ENCODE data around the gene EXD3. TPM values are rescaled to one million over a fixed set of nuclear protein-coding genes. Genes with fewer than 3 reads are reported as not detected.
A peak's percentile ranks its signal among the peaks of the same experiment; 100 is the strongest.

Gene EXD3
- total RNA-seq, 1 experiment from 2014 or later, result 15.3 TPM

- DNase-seq, result peak; percentile 27
- H3K18ac ChIP-seq (ENCODE audit: insufficient read length, low read depth, low read length), result no peak overlapping the region
These were observed 39.7 kb downstream of the EXD3 start for GRCh38 chr9:137383081-137383783.

More at GRCh38 chr9:137383081-137383783, 39.7 kb downstream of the EXD3 start:
- H2BK5ac ChIP-seq (ENCODE audit: insufficient read length, low read length), result no peak overlapping the region
- no peak overlapping the region for H4K8ac ChIP-seq (replicated peaks; ENCODE audit: insufficient read length, low read depth, low read length)
- no peak overlapping the region for H2BK20ac ChIP-seq (ENCODE audit: low read depth, low read length, poor library complexity, severe bottlenecking)
- H3K79me1 ChIP-seq (ENCODE audit: insufficient read depth, low read depth, low read length, poor library complexity, severe bottlenecking), result no peaks in the 10 kb centered on the region
- no peak overlapping the region for H2AK5ac ChIP-seq (ENCODE audit: insufficient read length, low read length)
- H2BK12ac ChIP-seq (ENCODE audit: insufficient read length, low read depth, low read length), result no peak overlapping the region
- no peak overlapping the region for H3K4me2 ChIP-seq (ENCODE audit: insufficient read depth, insufficient read length, low read length)
- H3T11ph ChIP-seq (ENCODE audit: low read length), result no peak overlapping the region
- no peaks in the 10 kb centered on the region for H3K23me2 ChIP-seq (ENCODE audit: insufficient read length, low read depth, low read length, poor library complexity, severe bottlenecking)
- no peak overlapping the region for H3K9ac ChIP-seq (ENCODE audit: extremely low read depth, insufficient read length, low read length)
- no peak overlapping the region for H4K91ac ChIP-seq (ENCODE audit: insufficient read length, low read depth, low read length)
- no peak overlapping the region for H2AFZ ChIP-seq (ENCODE audit: low read length)
- no peaks in the 10 kb centered on the region for H3K27me3 ChIP-seq (ENCODE audit: insufficient read depth, low read length)
- no peaks in the 10 kb centered on the region for H3K9me3 ChIP-seq (ENCODE audit: control insufficient read depth, low read depth, low read length)
- no peaks in the 10 kb centered on the region for H3K79me2 ChIP-seq (ENCODE audit: insufficient read depth, low read length)
- no peak overlapping the region for H3K4ac ChIP-seq (ENCODE audit: low read depth, low read length)
- no peak overlapping the region for H3K56ac ChIP-seq (ENCODE audit: insufficient read length, low read depth, low read length)
- H3K27ac ChIP-seq (ENCODE audit: insufficient read length, low read depth, low read length), result no peak overlapping the region
- H4K5ac ChIP-seq (ENCODE audit: insufficient read length, low read depth, low read length), result no peak overlapping the region
- no peaks in the 10 kb centered on the region for H4K20me1 ChIP-seq (ENCODE audit: control insufficient read depth, insufficient read depth, insufficient read length)
- peak overlapping the region in 1 of 3 experiments; percentile 68; a peak in 1 of 7 replicates for H3K27ac Mint-ChIP-seq
- H3K27me3 Mint-ChIP-seq (ENCODE audit: low read depth), result peaks cover 6% of the 10 kb centered on the region
- peaks cover 0 to 11% of the 10 kb centered on the region in 2 experiments; a peak in 1 of 5 replicates for H3K9me3 Mint-ChIP-seq
- H3K4me1 Mint-ChIP-seq, result peaks cover 3% of the 10 kb centered on the region in 2 experiments; a peak in 3 of 4 replicates
- no peak overlapping the region for H2BK120ac ChIP-seq (ENCODE audit: low read depth, low read length, poor library complexity, severe bottlenecking)
- H3K14ac ChIP-seq (ENCODE audit: insufficient read depth, low read length), result no peak overlapping the region; the same call in 1 of the 2 replicates
- no peak overlapping the region for H3K23ac ChIP-seq (ENCODE audit: insufficient read length, low read depth, low read length)
- H3K4me3 Mint-ChIP-seq, result no peak overlapping the region
- H3K4me1 ChIP-seq (ENCODE audit: insufficient read depth, low read length), result no peaks in the 10 kb centered on the region; the same call in 1 of the 2 replicates
- peaks cover 0 to 6% (median 0%) of the 10 kb centered on the region in 3 experiments; a peak in 1 of 7 replicates for H3K36me3 Mint-ChIP-seq (ENCODE audit: insufficient read depth in 1 of 3, low read depth in 3 of 3)
- TF ChIP-seq, protein P1, sequence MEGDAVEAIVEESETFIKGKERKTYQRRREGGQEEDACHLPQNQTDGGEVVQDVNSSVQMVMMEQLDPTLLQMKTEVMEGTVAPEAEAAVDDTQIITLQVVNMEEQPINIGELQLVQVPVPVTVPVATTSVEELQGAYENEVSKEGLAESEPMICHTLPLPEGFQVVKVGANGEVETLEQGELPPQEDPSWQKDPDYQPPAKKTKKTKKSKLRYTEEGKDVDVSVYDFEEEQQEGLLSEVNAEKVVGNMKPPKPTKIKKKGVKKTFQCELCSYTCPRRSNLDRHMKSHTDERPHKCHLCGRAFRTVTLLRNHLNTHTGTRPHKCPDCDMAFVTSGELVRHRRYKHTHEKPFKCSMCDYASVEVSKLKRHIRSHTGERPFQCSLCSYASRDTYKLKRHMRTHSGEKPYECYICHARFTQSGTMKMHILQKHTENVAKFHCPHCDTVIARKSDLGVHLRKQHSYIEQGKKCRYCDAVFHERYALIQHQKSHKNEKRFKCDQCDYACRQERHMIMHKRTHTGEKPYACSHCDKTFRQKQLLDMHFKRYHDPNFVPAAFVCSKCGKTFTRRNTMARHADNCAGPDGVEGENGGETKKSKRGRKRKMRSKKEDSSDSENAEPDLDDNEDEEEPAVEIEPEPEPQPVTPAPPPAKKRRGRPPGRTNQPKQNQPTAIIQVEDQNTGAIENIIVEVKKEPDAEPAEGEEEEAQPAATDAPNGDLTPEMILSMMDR (conservative IDR thresholded peaks at IDR 0.05), result no peak
- no CpG with 5 or more reads among the region's 27 CpGs for WGBS (ENCODE audit: extremely low coverage, insufficient read length, low lambda C conversion rate)
- H2BK15ac ChIP-seq (ENCODE audit: low read depth, low read length), result no peak overlapping the region
